Measurements from ENCODE around the gene MYH10.

Gene MYH10

GRCh38 chr17:8438441-8438840 lies 192.1 kb downstream of the MYH10 start:
- DNase-seq, result no peak

- DNase-seq, result no peak
These were observed 193.7 kb downstream of the MYH10 start for GRCh38 chr17:8436844-8437171.

DNA sequence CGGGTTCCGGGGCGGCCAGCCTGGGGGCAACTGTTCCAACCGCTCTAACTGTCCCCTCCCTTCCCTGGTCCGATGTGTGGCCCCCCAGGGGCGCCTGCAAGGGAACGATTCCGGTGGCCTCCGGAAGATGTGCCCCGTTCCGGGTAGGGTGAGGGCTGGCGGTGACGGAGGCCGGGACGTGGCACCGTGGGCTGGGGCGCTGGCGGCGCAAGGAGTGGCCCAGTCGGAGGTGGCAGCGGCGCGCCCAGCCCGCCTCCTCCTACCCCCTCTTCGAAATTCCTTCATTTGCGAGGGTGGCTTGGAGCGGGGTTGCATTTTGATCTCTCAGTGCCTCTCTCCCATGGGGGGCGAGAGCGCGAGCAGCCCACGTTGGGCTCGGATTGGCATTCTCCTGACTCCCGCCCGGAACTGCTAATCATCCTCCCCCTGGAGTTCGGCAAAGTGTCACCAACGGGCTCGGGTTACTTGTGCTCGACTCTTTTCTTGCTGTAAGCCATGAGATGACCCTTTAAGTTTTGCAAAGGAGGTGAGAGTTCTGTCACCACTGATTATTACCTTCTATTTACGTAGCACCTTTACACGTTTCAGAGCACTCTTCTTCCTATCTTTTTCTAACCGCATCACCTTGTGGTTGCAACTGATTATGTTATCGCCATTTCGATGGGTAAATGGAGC lies 194.2 kb downstream of the MYH10 start:
- peak; percentile 75 for DNase-seq

- DNase-seq, result peak; percentile 100
These were observed 195.0 kb downstream of the MYH10 start, which contains the start of gene NDEL1 for GRCh38 chr17:8435245-8436168. TSS of gene NDEL1 (plus strand) at chr17:8435884. CDS start at chr17:8444272, 8,388 bp downstream.

- no peak for DNase-seq
These were observed 199.6 kb downstream of the MYH10 start for GRCh38 chr17:8430966-8431365.

DNA sequence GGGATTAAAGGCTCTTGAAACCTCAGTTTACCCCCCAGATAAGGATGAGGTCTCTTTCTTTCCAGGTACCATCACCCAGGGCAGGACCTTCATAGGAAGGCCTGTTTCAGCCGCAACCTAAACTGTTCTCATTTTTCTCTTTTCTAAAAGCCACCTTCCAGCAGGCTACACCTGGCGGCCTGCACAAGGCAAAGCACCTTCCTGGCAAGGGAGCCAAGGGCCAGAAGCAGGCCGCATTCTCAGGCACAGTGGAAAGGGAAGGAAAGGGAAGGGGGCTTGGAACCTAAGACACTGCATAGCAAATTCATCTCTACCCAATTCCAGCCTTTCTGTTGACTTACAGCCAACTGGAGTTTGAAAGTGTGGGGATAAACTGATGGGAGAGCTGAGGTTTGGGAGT lies 203.7 kb downstream of the MYH10 start:
- no peak for DNase-seq

- peak; percentile 21 for DNase-seq
These were observed 204.3 kb downstream of the MYH10 start for GRCh38 chr17:8426094-8426720.

All from DMS53 (cell line).